Keratinocyte (primary cell): ENCODE measurements around the gene CDHR2. TPM values are rescaled to one million over a fixed set of nuclear protein-coding genes. Genes with fewer than 3 reads are reported as not detected.
A peak's percentile ranks its signal among the peaks of the same experiment; 100 is the strongest.

Experiments
- DNase-seq: peaks from one replicate; pipeline ENCODE4 v3.0.0-alpha.2; 2011; ENCODE audit warnings: low read depth, missing footprints, low spot score
- FAIRE-seq: peaks from 2 replicates; lab custom pipeline; 2011; peaks lifted over from hg19 to GRCh38; lab: Jason Lieb, UNC
- H2AFZ ChIP-seq: 2 replicates; pipeline ENCODE4 v1.6.0; 2012; ENCODE audit warnings: low read length, control low read depth, inconsistent platforms; ENCODE audit not compliant: control insufficient read depth
- H3K27ac ChIP-seq: 2 replicates; pipeline ENCODE4 v1.5.1; 2011; ENCODE audit warnings: low read length; ENCODE audit not compliant: control insufficient read depth, insufficient read depth
- H3K27me3 ChIP-seq: 3 replicates; pipeline ENCODE4 v1.6.0; 2011; ENCODE audit warnings: low read length; ENCODE audit not compliant: control insufficient read depth, insufficient read depth; ENCODE audit errors: extremely low read depth
- H3K36me3 ChIP-seq, 2 experiments: 2 replicates in 1 of 2; 3 replicates in 1 of 2; pipeline ENCODE4 v1.5.1; 2011; ENCODE audit warnings: low read length in 2 of 2, mild to moderate bottlenecking in 1 of 2; ENCODE audit not compliant: control insufficient read depth in 2 of 2, insufficient read depth in 2 of 2; ENCODE audit errors: extremely low read depth in 1 of 2
- H3K4me1 ChIP-seq: 3 replicates; pipeline ENCODE4 v1.5.1; 2011; ENCODE audit warnings: low read length; ENCODE audit not compliant: control insufficient read depth, insufficient read depth; ENCODE audit errors: extremely low read depth
- H3K4me2 ChIP-seq: 3 replicates; pipeline ENCODE4 v1.6.0; 2011; ENCODE audit warnings: low read depth, low read length; ENCODE audit not compliant: control insufficient read depth, insufficient read depth; ENCODE audit errors: extremely low read depth
- H3K4me3 ChIP-seq, 3 experiments: fragments of 200-600 bp in 1 of 3; sonication (generic) in 1 of 3; 2 replicates in 2 of 3; 3 replicates in 1 of 3; pipeline ENCODE4 v1.5.1; 2011 to 2016; ENCODE audit warnings: low read length in 3 of 3, mild to moderate bottlenecking in 3 of 3, control low read depth in 2 of 3, inconsistent platforms in 1 of 3, low read depth in 1 of 3, mixed read lengths in 1 of 3, mixed run types in 1 of 3, moderate library complexity in 1 of 3; ENCODE audit not compliant: control insufficient read depth in 2 of 3, insufficient read depth in 2 of 3; ENCODE audit errors: extremely low read depth in 1 of 3
- H3K79me2 ChIP-seq: 2 replicates; pipeline ENCODE4 v1.6.0; 2012; ENCODE audit warnings: low read length; ENCODE audit not compliant: control insufficient read depth, insufficient read depth
- H3K9ac ChIP-seq: 3 replicates; pipeline ENCODE4 v1.6.0; 2011; ENCODE audit warnings: low read length; ENCODE audit not compliant: control insufficient read depth, insufficient read depth; ENCODE audit errors: extremely low read depth
- H3K9me1 ChIP-seq: 3 replicates; pipeline ENCODE4 v1.6.0; 2011; ENCODE audit warnings: low read length; ENCODE audit not compliant: control insufficient read depth, insufficient read depth; ENCODE audit errors: extremely low read depth
- H3K9me3 ChIP-seq: 2 replicates; pipeline ENCODE4 v1.5.1; 2012; ENCODE audit warnings: low read depth, low read length; ENCODE audit not compliant: control insufficient read depth
- H4K20me1 ChIP-seq: 3 replicates; pipeline ENCODE4 v1.6.0; 2011; ENCODE audit warnings: low read length; ENCODE audit not compliant: control insufficient read depth, insufficient read depth; ENCODE audit errors: extremely low read depth
- CTCF ChIP-seq, 3 experiments: IDR thresholded peaks in 1 of 3; conservative IDR thresholded peaks in 1 of 3; optimal IDR thresholded peaks in 1 of 3; 2 replicates in 2 of 3; 3 replicates in 1 of 3; pipeline versions ENCODE3 to v1.5.1; 2011; ENCODE audit warnings: low read length in 3 of 3, mild to moderate bottlenecking in 3 of 3, moderate library complexity in 2 of 3, control low read depth in 1 of 3, inconsistent platforms in 1 of 3; ENCODE audit not compliant: insufficient read depth in 2 of 3; ENCODE audit errors: extremely low read depth in 1 of 3
- EZH2 ChIP-seq: IDR thresholded peaks from one replicate; pipeline ENCODE4 v1.6.1; 2012; ENCODE audit warnings: inconsistent platforms, mild to moderate bottlenecking, low read length, moderate library complexity
- dilution Hi-C: fragments of 300-500 bp; cut with MboI; formaldehyde crosslinking; loops from one replicate; pipeline ENCODE4 v1.7.0; 2020; ENCODE audit warnings: low sequenced_read_pairs; ENCODE audit not compliant: extremely low pct_ligation_motif_present
- polyA plus RNA-seq, 5 experiments: library from polyadenylated mRNA; depleted of rRNA in 3 of 5; stranded (reverse) in 3 of 5; stranded (forward) in 1 of 5; unstranded in 1 of 5; fragments of >200 nt; gene quantifications; 1 replicate in 1 of 5; 2 replicates in 3 of 5; 3 replicates in 1 of 5; pipeline versions ENCODE4 v1.2.1 to v1.2.3, GENCODE V29; 2011 to 2012; ENCODE audit warnings: missing spikeins in 2 of 5, low read depth in 1 of 5, low replicate concordance in 1 of 5

Gene CDHR2
- polyA plus RNA-seq, 1 donor (not counting 4 experiments of a cell fraction or from before 2014, with no cell fraction given), result not detected

GRCh38 chr5:176627582-176627981 is 78.4 kb downstream of the CDHR2 start:
- Histone ChIP-seq H3K9ac (no peak overlapping the region), H3K4me2 (no peak overlapping the region), H3K36me3 (no peaks in the 10 kb centered on the region), H2AFZ (no peak overlapping the region), H3K4me3 (no peak overlapping the region), H3K4me1 (peaks cover 45% of the 10 kb centered on the region), H3K9me1 (no peaks in the 10 kb centered on the region), H4K20me1 (peaks cover 4% of the 10 kb centered on the region), H3K9me3 (no peaks in the 10 kb centered on the region), H3K27me3 (peaks cover 24% of the 10 kb centered on the region), H3K79me2 (no peaks in the 10 kb centered on the region), H3K27ac (no peak overlapping the region)
- dilution Hi-C loops, result no loop called here
- FAIRE-seq (no peak), DNase-seq (no peak)
- TF ChIP-seq CTCF (optimal IDR thresholded peaks at IDR 0.05 in 1 of 3, IDR thresholded peaks at IDR 0.05 in 1 of 3, conservative IDR thresholded peaks at IDR 0.05 in 1 of 3; ENCODE audit: extremely low read depth in 1 of 3, insufficient read depth in 2 of 3, low read length in 3 of 3) (no peak), EZH2 (no peak)

- Histone ChIP-seq H3K4me3 (no peak overlapping the region), H4K20me1 (peaks cover 4% of the 10 kb centered on the region), H3K4me2 (no peak overlapping the region), H3K9me1 (no peaks in the 10 kb centered on the region), H3K79me2 (no peaks in the 10 kb centered on the region), H3K9ac (no peak overlapping the region), H3K27ac (no peak overlapping the region), H3K27me3 (peaks cover 32% of the 10 kb centered on the region), H3K36me3 (no peaks in the 10 kb centered on the region), H2AFZ (no peak overlapping the region), H3K9me3 (no peaks in the 10 kb centered on the region), H3K4me1 (peaks cover 45% of the 10 kb centered on the region)
- dilution Hi-C loops, result no loop called here
- no peak for DNase-seq
- FAIRE-seq, result peak; percentile 56
- TF ChIP-seq CTCF (optimal IDR thresholded peaks at IDR 0.05 in 1 of 3, IDR thresholded peaks at IDR 0.05 in 1 of 3, conservative IDR thresholded peaks at IDR 0.05 in 1 of 3; ENCODE audit: extremely low read depth in 1 of 3, insufficient read depth in 2 of 3, low read length in 3 of 3), result no peak
- TF ChIP-seq EZH2, result no peak
Measured at GRCh38 chr5:176628406-176629228, 79.5 kb downstream of the CDHR2 start.
